ENCODE measurements around the gene CFTR.

DNA sequence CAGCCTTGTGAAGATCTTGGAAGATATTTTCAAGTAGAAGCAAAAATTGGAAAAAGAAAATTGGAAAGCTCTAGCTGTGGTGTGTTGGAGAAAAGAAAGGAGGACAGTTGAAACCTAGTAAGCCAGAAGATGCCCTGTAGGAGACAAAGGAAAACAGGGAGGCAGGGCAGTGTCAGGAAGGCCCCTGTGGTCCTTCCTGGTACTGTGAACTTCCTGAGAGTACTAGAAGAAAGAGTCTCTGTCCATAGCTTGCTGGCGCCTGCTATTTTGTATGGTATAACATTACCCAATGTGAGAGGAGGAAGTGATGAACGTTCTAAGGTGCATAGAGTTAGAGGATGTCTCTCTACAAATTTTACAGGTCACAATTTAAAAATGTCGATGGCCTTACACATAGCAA, 210.3 kb downstream of the CFTR start:
- TF ChIP-seq TCF12 (IDR thresholded peaks at IDR 0.05; ENCODE audit: low read depth, low read length) (no peak), POLR2A (IDR thresholded peaks at IDR 0.05; ENCODE audit: control extremely low read depth in 1 of 2, low read depth in 2 of 2, low read length in 2 of 2) (no peak), YY1 (IDR thresholded peaks at IDR 0.05; ENCODE audit: low read depth, low read length) (no peak), MAFK (IDR thresholded peaks at IDR 0.05; ENCODE audit: low read depth, low read length) (no peak), SIN3A (conservative IDR thresholded peaks at IDR 0.05 in 1 of 2, IDR thresholded peaks at IDR 0.05 in 1 of 2; ENCODE audit: low read depth in 1 of 2, low read length in 2 of 2) (no peak), RAD21 (IDR thresholded peaks at IDR 0.05 in 1 of 2, conservative IDR thresholded peaks at IDR 0.05 in 1 of 2; ENCODE audit: low read depth in 2 of 2, low read length in 2 of 2) (no peak), RNF2 (IDR thresholded peaks at IDR 0.05; ENCODE audit: borderline replicate concordance, low read depth, low read length, missing control alignments, poor library complexity, severe bottlenecking) (no peak), KDM5A (IDR thresholded peaks at IDR 0.05; ENCODE audit: low read length) (no peak)
- TF ChIP-seq, protein P1, sequence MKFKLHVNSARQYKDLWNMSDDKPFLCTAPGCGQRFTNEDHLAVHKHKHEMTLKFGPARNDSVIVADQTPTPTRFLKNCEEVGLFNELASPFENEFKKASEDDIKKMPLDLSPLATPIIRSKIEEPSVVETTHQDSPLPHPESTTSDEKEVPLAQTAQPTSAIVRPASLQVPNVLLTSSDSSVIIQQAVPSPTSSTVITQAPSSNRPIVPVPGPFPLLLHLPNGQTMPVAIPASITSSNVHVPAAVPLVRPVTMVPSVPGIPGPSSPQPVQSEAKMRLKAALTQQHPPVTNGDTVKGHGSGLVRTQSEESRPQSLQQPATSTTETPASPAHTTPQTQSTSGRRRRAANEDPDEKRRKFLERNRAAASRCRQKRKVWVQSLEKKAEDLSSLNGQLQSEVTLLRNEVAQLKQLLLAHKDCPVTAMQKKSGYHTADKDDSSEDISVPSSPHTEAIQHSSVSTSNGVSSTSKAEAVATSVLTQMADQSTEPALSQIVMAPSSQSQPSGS (IDR thresholded peaks at IDR 0.05; ENCODE audit: low read length): no peak
- TF ChIP-seq, protein P2, sequence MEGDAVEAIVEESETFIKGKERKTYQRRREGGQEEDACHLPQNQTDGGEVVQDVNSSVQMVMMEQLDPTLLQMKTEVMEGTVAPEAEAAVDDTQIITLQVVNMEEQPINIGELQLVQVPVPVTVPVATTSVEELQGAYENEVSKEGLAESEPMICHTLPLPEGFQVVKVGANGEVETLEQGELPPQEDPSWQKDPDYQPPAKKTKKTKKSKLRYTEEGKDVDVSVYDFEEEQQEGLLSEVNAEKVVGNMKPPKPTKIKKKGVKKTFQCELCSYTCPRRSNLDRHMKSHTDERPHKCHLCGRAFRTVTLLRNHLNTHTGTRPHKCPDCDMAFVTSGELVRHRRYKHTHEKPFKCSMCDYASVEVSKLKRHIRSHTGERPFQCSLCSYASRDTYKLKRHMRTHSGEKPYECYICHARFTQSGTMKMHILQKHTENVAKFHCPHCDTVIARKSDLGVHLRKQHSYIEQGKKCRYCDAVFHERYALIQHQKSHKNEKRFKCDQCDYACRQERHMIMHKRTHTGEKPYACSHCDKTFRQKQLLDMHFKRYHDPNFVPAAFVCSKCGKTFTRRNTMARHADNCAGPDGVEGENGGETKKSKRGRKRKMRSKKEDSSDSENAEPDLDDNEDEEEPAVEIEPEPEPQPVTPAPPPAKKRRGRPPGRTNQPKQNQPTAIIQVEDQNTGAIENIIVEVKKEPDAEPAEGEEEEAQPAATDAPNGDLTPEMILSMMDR (IDR thresholded peaks at IDR 0.05; ENCODE audit: control extremely low read depth in 1 of 3, insufficient read depth in 1 of 3, low read depth in 1 of 3, low read length in 3 of 3): no peak
